Measurements from ENCODE around the gene SPRYD4.
A peak's percentile ranks its signal among the peaks of the same experiment; 100 is the strongest.
"Not testable (repeated sequence)": the region's sequence is repeated elsewhere in the genome, so short reads cannot be mapped to it uniquely, and the experiment has no call there.

SPRYD4 gene

GRCh38 chr12:56477521-56478225 lies 9.3 kb downstream of the SPRYD4 start:
- no peak for DNase-seq

GRCh38 chr12:56479625-56480024 lies 11.2 kb downstream of the SPRYD4 start:
- DNase-seq = no peak

- no peak for DNase-seq
Measured at GRCh38 chr12:56484566-56484965, 16.2 kb downstream of the SPRYD4 start.

- DNase-seq = no peak
Measured at GRCh38 chr12:56486694-56487093, 18.3 kb downstream of the SPRYD4 start.

- DNase-seq = no peak
Measured at GRCh38 chr12:56487448-56488040, 19.2 kb downstream of the SPRYD4 start.

GRCh38 chr12:56488041-56488955 lies 19.9 kb downstream of the SPRYD4 start, which contains the start of gene GLS2:
GLS2 (minus strand) TSS chr12:56488161; CDS start chr12:56488118, 43 bp downstream.
- peak; percentile 51 for DNase-seq

GRCh38 chr12:56490360-56490759 lies 22.0 kb downstream of the SPRYD4 start:
- no peak for DNase-seq

- not testable (repeated sequence) for DNase-seq
Measured at GRCh38 chr12:56493409-56494105, 25.2 kb downstream of the SPRYD4 start.

- not testable (repeated sequence) for DNase-seq
Measured at GRCh38 chr12:56494106-56494415, 25.7 kb downstream of the SPRYD4 start.

- DNase-seq = not testable (repeated sequence)
Measured at GRCh38 chr12:56494481-56494880, 26.1 kb downstream of the SPRYD4 start.

- peak; percentile 38 for DNase-seq
Measured at GRCh38 chr12:56496704-56497103, 28.3 kb downstream of the SPRYD4 start.

GRCh38 chr12:56498126-56498902 lies 29.9 kb downstream of the SPRYD4 start:
- DNase-seq = not testable (repeated sequence)

- not testable (repeated sequence) for DNase-seq
Measured at GRCh38 chr12:56499452-56499851, 31.1 kb downstream of the SPRYD4 start.

GRCh38 chr12:56499879-56500278 lies 31.5 kb downstream of the SPRYD4 start:
- not testable (repeated sequence) for DNase-seq

- DNase-seq = no peak
Measured at GRCh38 chr12:56510786-56511185, 42.4 kb downstream of the SPRYD4 start.

GRCh38 chr12:56514014-56514318 lies 45.6 kb downstream of the SPRYD4 start:
- not testable (repeated sequence) for DNase-seq

GRCh38 chr12:56517854-56518253 lies 49.5 kb downstream of the SPRYD4 start:
- DNase-seq = no peak

GRCh38 chr12:56518570-56518969 lies 50.2 kb downstream of the SPRYD4 start:
- DNase-seq = no peak

- DNase-seq = no peak
Measured at GRCh38 chr12:56520048-56520447, 51.7 kb downstream of the SPRYD4 start.

GRCh38 chr12:56520506-56520905 lies 52.1 kb downstream of the SPRYD4 start:
- DNase-seq = no peak

GRCh38 chr12:56521209-56521589 lies 52.8 kb downstream of the SPRYD4 start:
- DNase-seq = no peak

Data from activated CD4-positive, alpha-beta T cell treated with anti-CD3 and anti-CD28 coated beads, Interleukin-2, amount 50 U/mL, for 16 hours (primary cell).